ENCODE data around the gene HMCN1. TPM values are rescaled to one million over a fixed set of nuclear protein-coding genes. Genes with fewer than 3 reads are reported as not detected.

HMCN1 gene
- total and polyA plus RNA-seq, 2 experiments from 2014 or later, result 1.6 to 8.7 TPM

DNA sequence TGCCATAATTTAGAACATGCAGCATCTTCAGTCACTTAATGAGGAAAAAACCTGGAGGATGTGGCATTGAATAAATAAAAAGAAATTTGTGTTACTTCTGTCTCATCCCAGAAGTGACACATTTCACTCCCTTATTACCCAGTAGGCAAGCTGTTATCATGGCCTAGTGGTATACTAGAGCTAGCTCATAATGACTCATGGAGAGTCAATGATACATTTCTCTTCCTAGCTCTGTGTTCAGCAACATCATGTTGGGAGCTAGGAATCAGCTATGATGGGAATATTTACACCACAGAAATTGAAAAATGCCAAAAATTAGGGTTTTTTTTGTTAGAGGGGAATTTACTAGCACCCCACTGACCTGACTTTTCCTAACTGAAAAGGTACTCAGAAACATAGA lies 182.7 kb downstream of the HMCN1 start:
- H3K27ac Mint-ChIP-seq, result no peak overlapping the region
- H3K9me2 ChIP-seq (ENCODE audit: insufficient read depth), result peaks cover 5% of the 10 kb centered on the region; the same call in 1 of the 2 replicates
- H3K4me3 Mint-ChIP-seq, result no peak overlapping the region
- H3K4me3 ChIP-seq, result no peak overlapping the region
- TF ChIP-seq, protein P1, sequence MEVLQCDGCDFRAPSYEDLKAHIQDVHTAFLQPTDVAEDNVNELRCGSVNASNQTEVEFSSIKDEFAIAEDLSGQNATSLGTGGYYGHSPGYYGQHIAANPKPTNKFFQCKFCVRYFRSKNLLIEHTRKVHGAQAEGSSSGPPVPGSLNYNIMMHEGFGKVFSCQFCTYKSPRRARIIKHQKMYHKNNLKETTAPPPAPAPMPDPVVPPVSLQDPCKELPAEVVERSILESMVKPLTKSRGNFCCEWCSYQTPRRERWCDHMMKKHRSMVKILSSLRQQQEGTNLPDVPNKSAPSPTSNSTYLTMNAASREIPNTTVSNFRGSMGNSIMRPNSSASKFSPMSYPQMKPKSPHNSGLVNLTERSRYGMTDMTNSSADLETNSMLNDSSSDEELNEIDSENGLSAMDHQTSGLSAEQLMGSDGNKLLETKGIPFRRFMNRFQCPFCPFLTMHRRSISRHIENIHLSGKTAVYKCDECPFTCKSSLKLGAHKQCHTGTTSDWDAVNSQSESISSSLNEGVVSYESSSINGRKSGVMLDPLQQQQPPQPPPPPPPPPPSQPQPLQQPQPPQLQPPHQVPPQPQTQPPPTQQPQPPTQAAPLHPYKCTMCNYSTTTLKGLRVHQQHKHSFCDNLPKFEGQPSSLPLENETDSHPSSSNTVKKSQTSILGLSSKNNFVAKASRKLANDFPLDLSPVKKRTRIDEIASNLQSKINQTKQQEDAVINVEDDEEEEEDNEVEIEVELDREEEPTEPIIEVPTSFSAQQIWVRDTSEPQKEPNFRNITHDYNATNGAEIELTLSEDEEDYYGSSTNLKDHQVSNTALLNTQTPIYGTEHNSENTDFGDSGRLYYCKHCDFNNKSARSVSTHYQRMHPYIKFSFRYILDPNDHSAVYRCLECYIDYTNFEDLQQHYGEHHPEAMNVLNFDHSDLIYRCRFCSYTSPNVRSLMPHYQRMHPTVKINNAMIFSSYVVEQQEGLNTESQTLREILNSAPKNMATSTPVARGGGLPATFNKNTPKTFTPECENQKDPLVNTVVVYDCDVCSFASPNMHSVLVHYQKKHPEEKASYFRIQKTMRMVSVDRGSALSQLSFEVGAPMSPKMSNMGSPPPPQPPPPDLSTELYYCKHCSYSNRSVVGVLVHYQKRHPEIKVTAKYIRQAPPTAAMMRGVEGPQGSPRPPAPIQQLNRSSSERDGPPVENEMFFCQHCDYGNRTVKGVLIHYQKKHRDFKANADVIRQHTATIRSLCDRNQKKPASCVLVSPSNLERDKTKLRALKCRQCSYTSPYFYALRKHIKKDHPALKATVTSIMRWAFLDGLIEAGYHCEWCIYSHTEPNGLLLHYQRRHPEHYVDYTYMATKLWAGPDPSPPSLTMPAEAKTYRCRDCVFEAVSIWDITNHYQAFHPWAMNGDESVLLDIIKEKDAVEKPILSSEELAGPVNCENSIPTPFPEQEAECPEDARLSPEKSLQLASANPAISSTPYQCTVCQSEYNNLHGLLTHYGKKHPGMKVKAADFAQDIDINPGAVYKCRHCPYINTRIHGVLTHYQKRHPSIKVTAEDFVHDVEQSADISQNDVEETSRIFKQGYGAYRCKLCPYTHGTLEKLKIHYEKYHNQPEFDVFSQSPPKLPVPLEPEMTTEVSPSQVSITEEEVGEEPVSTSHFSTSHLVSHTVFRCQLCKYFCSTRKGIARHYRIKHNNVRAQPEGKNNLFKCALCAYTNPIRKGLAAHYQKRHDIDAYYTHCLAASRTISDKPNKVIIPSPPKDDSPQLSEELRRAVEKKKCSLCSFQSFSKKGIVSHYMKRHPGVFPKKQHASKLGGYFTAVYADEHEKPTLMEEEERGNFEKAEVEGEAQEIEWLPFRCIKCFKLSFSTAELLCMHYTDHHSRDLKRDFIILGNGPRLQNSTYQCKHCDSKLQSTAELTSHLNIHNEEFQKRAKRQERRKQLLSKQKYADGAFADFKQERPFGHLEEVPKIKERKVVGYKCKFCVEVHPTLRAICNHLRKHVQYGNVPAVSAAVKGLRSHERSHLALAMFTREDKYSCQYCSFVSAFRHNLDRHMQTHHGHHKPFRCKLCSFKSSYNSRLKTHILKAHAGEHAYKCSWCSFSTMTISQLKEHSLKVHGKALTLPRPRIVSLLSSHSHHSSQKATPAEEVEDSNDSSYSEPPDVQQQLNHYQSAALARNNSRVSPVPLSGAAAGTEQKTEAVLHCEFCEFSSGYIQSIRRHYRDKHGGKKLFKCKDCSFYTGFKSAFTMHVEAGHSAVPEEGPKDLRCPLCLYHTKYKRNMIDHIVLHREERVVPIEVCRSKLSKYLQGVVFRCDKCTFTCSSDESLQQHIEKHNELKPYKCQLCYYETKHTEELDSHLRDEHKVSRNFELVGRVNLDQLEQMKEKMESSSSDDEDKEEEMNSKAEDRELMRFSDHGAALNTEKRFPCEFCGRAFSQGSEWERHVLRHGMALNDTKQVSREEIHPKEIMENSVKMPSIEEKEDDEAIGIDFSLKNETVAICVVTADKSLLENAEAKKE (CRISPR knock-in tag; IDR thresholded peaks at IDR 0.05), result no peak
- TF ChIP-seq JUNB (IDR thresholded peaks at IDR 0.05; ENCODE audit: unreplicated experiment) (no peak), STAT1 (IDR thresholded peaks at IDR 0.05; ENCODE audit: unreplicated experiment) (no peak), EZH2phosphoT487 (IDR thresholded peaks at IDR 0.05; ENCODE audit: unreplicated experiment) (no peak), ZNF331 (CRISPR knock-in tag; IDR thresholded peaks at IDR 0.05; ENCODE audit: low read depth) (no peak), CREB1 (CRISPR knock-in tag; IDR thresholded peaks at IDR 0.05; ENCODE audit: low read depth) (no peak), ZNF114 (CRISPR knock-in tag; IDR thresholded peaks at IDR 0.05) (no peak), NANOG (IDR thresholded peaks at IDR 0.05; ENCODE audit: borderline replicate concordance) (no peak), POLR2AphosphoS5 (IDR thresholded peaks at IDR 0.05; ENCODE audit: low read depth) (no peak)
- TF ChIP-seq, protein P2, sequence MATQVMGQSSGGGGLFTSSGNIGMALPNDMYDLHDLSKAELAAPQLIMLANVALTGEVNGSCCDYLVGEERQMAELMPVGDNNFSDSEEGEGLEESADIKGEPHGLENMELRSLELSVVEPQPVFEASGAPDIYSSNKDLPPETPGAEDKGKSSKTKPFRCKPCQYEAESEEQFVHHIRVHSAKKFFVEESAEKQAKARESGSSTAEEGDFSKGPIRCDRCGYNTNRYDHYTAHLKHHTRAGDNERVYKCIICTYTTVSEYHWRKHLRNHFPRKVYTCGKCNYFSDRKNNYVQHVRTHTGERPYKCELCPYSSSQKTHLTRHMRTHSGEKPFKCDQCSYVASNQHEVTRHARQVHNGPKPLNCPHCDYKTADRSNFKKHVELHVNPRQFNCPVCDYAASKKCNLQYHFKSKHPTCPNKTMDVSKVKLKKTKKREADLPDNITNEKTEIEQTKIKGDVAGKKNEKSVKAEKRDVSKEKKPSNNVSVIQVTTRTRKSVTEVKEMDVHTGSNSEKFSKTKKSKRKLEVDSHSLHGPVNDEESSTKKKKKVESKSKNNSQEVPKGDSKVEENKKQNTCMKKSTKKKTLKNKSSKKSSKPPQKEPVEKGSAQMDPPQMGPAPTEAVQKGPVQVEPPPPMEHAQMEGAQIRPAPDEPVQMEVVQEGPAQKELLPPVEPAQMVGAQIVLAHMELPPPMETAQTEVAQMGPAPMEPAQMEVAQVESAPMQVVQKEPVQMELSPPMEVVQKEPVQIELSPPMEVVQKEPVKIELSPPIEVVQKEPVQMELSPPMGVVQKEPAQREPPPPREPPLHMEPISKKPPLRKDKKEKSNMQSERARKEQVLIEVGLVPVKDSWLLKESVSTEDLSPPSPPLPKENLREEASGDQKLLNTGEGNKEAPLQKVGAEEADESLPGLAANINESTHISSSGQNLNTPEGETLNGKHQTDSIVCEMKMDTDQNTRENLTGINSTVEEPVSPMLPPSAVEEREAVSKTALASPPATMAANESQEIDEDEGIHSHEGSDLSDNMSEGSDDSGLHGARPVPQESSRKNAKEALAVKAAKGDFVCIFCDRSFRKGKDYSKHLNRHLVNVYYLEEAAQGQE (IDR thresholded peaks at IDR 0.05; ENCODE audit: unreplicated experiment), result no peak
- TF ChIP-seq, protein P3, sequence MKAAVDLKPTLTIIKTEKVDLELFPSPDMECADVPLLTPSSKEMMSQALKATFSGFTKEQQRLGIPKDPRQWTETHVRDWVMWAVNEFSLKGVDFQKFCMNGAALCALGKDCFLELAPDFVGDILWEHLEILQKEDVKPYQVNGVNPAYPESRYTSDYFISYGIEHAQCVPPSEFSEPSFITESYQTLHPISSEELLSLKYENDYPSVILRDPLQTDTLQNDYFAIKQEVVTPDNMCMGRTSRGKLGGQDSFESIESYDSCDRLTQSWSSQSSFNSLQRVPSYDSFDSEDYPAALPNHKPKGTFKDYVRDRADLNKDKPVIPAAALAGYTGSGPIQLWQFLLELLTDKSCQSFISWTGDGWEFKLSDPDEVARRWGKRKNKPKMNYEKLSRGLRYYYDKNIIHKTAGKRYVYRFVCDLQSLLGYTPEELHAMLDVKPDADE (IDR thresholded peaks at IDR 0.05), result no peak
- TF ChIP-seq, protein P4, sequence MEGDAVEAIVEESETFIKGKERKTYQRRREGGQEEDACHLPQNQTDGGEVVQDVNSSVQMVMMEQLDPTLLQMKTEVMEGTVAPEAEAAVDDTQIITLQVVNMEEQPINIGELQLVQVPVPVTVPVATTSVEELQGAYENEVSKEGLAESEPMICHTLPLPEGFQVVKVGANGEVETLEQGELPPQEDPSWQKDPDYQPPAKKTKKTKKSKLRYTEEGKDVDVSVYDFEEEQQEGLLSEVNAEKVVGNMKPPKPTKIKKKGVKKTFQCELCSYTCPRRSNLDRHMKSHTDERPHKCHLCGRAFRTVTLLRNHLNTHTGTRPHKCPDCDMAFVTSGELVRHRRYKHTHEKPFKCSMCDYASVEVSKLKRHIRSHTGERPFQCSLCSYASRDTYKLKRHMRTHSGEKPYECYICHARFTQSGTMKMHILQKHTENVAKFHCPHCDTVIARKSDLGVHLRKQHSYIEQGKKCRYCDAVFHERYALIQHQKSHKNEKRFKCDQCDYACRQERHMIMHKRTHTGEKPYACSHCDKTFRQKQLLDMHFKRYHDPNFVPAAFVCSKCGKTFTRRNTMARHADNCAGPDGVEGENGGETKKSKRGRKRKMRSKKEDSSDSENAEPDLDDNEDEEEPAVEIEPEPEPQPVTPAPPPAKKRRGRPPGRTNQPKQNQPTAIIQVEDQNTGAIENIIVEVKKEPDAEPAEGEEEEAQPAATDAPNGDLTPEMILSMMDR (conservative IDR thresholded peaks at IDR 0.05; ENCODE audit: low read depth in 2 of 2), result no peak
- H3K36me3 ChIP-seq (ENCODE audit: insufficient read depth), result no peaks in the 10 kb centered on the region
- H3K79me2 ChIP-seq (replicated peaks; ENCODE audit: insufficient read depth), result no peaks in the 10 kb centered on the region
- DNase-seq (ENCODE audit: low spot score) (no peak), ATAC-seq (no peak)
- no peak overlapping the region for H2AFZ ChIP-seq
- H3F3A ChIP-seq (replicated peaks; ENCODE audit: low read depth), result no peaks in the 10 kb centered on the region
- H3K4me1 ChIP-seq (ENCODE audit: insufficient read depth), result peaks cover 23% of the 10 kb centered on the region
- peaks cover 46% of the 10 kb centered on the region for H3K4me1 Mint-ChIP-seq
- H4K20me1 ChIP-seq (replicated peaks; ENCODE audit: insufficient read depth), result no peaks in the 10 kb centered on the region
- no peaks in the 10 kb centered on the region for H3K27me3 ChIP-seq (ENCODE audit: insufficient read depth)
- H3K9me3 Mint-ChIP-seq, result no peaks in the 10 kb centered on the region
- no peaks in the 10 kb centered on the region; the same call in 1 of the 3 replicates for H3K36me3 Mint-ChIP-seq (ENCODE audit: low read depth)
- H3K27ac ChIP-seq (ENCODE audit: low read depth), result no peak overlapping the region
- no peaks in the 10 kb centered on the region for H3K27me3 Mint-ChIP-seq (ENCODE audit: insufficient read depth, low read depth, poor library complexity)
- H3K4me2 ChIP-seq, result no peak overlapping the region
